ENCODE data around the gene SCART1.

GRCh38 chr10:133473270-133473669 lies 19.5 kb downstream of the SCART1 start:
- TF ChIP-seq CTCF (IDR thresholded peaks at IDR 0.05) (no peak), POLR2A (IDR thresholded peaks at IDR 0.05) (no peak)

Data from right lobe of liver (tissue), 4 donors.